Mucosa of rectum (tissue), 2 donors: ENCODE results near the gene PDCD6IP.
"Not testable (repeated sequence)": the region's sequence is repeated elsewhere in the genome, so short reads cannot be mapped to it uniquely, and the experiment has no call there.

ENCODE experiments used
- H3K27ac ChIP-seq, 2 donors: one replicate each; pipeline ENCODE4 v1.7.0; 2013; ENCODE audit warnings: inconsistent platforms in 2 of 2, low read depth in 2 of 2, low read length in 2 of 2
- H3K27me3 ChIP-seq, 2 donors: one replicate each; pipeline ENCODE4 v1.7.0; 2013; ENCODE audit warnings: low read length in 2 of 2; ENCODE audit not compliant: control insufficient read depth in 2 of 2, insufficient read depth in 2 of 2
- H3K36me3 ChIP-seq, 2 donors: one replicate each; pipeline ENCODE4 v1.7.0; 2013; ENCODE audit warnings: low read length in 2 of 2; ENCODE audit not compliant: control insufficient read depth in 2 of 2, insufficient read depth in 2 of 2
- H3K4me1 ChIP-seq, 2 donors: one replicate each; pipeline ENCODE4 v1.7.0; 2013; ENCODE audit warnings: low read length in 2 of 2, mild to moderate bottlenecking in 1 of 2; ENCODE audit not compliant: control insufficient read depth in 2 of 2, insufficient read depth in 2 of 2
- H3K4me3 ChIP-seq, 2 donors: one replicate each; pipeline ENCODE4 v1.7.0; 2013; ENCODE audit warnings: low read length in 2 of 2
- H3K9ac ChIP-seq, 2 donors: one replicate each; pipeline ENCODE4 v1.7.0; 2013; ENCODE audit warnings: low read length in 2 of 2, low read depth in 1 of 2, mild to moderate bottlenecking in 1 of 2
- H3K9me3 ChIP-seq, 2 donors: one replicate each; pipeline ENCODE4 v1.7.0; 2013; ENCODE audit warnings: low read length in 2 of 2; ENCODE audit not compliant: control insufficient read depth in 2 of 2
- donor health status: healthy.
- donor health status: Normal muscosa, but diverticular disease.

Gene PDCD6IP

DNA sequence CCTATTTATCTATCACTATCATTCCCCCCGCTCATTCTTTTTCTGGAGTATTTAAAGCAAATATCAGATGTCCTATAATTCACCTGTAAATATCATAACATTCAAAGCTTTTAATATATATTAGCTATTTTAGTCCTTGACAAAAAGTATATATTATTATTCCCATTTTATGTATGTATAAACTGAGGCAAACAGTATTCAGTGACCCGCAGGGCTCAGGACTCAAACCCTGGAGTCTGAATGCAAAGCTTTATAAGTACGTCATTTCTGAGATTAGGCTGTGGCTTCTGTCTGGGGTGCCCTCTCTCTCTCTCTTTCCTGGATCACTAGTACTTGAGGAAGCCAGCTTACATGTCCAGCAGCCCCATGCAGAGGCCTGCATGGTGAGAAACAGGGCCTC, 20.4 kb upstream of the PDCD6IP start:
- Histone ChIP-seq H3K36me3 (no peaks in the 10 kb centered on the region), H3K4me3 (no peak overlapping the region), H3K9ac (no peak overlapping the region)

DNA sequence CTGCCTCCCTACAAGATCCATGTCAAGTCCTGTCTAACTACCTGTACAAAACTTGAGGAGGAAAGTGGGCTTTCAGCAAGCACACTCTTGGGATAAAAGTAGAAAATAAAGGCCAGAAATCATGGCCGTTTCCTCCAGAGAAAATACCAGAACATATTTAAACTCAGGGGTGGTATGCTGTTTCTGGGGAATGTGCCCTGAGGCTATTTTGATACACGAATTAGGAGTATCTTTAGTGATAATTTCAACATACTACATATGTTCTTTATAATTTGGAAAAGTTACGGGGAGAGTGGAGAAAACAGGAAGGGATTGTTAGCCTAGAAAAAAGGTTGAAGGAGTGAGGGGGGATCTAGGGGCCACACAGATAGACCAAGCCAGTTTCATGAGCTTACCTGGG, 18.7 kb upstream of the PDCD6IP start:
- H3K4me1 ChIP-seq: no peaks in the 10 kb centered on the region
- H3K36me3 ChIP-seq: no peaks in the 10 kb centered on the region
- H3K27ac ChIP-seq: no peak overlapping the region
- H3K9me3 ChIP-seq: no peaks in the 10 kb centered on the region
- H3K9ac ChIP-seq: no peak overlapping the region
- H3K4me3 ChIP-seq: no peak overlapping the region
- H3K27me3 ChIP-seq: no peaks in the 10 kb centered on the region

More for the DNA sequence above, 20.4 kb upstream of the PDCD6IP start:
- no peak overlapping the region for H3K27ac ChIP-seq
- no peaks in the 10 kb centered on the region for H3K27me3 ChIP-seq
- H3K4me1 ChIP-seq: no peaks in the 10 kb centered on the region
- H3K9me3 ChIP-seq: no peaks in the 10 kb centered on the region

DNA sequence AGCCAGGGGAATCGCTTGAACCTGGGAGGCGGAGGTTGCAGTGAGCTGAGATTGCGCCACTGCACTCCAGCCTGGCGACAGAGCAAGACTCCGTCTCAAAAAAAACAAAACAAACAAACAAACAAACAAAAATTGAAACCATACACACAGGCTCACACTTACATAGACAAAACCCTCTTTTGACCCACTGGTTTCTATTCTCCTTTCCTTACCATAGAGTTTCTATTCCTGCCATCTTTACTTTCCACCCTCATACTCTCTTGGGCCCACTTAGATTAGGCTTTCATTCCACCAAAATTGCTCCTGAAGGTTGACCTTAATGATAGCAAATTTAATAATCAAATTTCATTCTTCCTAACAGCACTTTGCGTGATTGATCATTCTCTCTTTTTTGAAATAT, 17.0 kb upstream of the PDCD6IP start:
- not testable (repeated sequence) for H3K27ac ChIP-seq, H3K4me1 ChIP-seq, H3K9ac ChIP-seq, H3K4me3 ChIP-seq, H3K9me3 ChIP-seq, H3K27me3 ChIP-seq, H3K36me3 ChIP-seq

DNA sequence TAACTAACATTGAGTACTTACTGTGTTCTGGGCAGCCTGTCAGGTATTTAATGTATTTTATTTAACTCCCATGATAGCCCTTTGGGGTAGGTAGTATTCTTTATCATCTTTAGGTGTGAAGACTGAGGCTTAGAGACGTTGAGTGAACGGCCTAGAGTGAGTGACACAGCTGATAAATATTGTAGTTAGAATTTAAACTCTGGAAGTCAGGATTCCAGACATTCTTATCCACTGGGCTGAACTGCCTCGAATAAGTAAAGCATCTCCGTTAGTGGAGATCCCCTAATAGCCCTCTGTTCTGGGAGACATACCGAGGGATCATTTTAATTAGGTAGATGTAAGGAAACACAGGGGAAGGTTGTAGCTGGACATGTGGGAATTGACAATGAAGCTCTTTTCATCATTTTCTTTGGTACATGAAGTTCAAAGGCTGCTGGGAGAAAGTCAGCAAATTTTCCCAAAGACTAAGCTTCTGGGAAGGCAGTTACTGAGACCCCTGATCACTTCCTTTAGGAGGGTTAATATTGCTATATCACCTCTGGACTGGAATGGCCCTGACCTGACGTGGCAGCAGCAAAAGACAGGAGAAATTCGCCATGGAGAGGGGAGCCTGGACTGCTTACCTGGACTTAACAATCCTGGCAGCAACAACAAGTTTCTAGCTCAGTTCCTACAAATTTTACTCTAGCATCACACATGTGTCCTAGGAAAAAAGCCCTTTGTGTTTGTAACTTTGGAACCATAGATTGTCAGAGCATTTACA, 11.7 kb upstream of the PDCD6IP start:
- H3K4me3 ChIP-seq: peak overlapping the region in 1 of 2 donors; percentile 60
- no peaks in the 10 kb centered on the region for H3K36me3 ChIP-seq
- no peak overlapping the region for H3K9ac ChIP-seq
- H3K27me3 ChIP-seq: no peaks in the 10 kb centered on the region
- no peaks in the 10 kb centered on the region for H3K9me3 ChIP-seq
- no peak overlapping the region for H3K27ac ChIP-seq
- H3K4me1 ChIP-seq: no peaks in the 10 kb centered on the region

DNA sequence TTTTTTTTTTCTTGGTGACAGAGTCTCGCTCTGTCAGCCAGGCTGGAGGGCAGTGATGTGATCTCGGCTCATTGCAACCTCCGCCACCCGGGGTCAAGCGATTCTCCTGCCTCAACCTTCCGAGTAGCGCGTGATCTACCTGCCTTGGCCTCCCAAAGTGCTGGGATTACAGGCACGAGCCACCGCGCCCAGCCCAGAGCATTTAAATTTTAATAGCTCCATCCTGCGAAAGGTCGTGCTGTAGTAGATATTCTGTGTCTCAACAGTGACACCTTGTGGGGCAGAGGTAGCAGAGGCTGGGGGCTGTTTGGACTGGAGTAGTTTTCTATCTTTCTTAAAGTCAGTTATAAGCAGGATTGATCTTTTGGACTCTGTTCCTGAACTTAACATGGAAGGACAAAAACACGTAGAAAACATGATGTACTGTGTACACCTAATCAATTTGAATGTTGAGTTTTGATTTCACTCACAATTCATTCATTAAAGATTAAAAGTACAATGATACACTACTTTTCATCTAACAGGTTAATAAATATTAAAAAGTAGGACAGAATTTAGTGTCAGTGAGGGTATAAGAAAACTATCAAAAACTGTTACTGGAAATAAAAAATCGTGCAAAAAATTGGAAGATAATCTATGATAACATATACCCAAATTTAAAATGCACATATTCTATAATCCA, 11.0 kb upstream of the PDCD6IP start:
- Histone ChIP-seq H3K36me3 (no peaks in the 10 kb centered on the region), H3K9ac (no peak overlapping the region), H3K4me3 (peak overlapping the region; percentile 29 to 60), H3K9me3 (no peaks in the 10 kb centered on the region), H3K27ac (no peak overlapping the region), H3K27me3 (no peaks in the 10 kb centered on the region), H3K4me1 (no peaks in the 10 kb centered on the region)

DNA sequence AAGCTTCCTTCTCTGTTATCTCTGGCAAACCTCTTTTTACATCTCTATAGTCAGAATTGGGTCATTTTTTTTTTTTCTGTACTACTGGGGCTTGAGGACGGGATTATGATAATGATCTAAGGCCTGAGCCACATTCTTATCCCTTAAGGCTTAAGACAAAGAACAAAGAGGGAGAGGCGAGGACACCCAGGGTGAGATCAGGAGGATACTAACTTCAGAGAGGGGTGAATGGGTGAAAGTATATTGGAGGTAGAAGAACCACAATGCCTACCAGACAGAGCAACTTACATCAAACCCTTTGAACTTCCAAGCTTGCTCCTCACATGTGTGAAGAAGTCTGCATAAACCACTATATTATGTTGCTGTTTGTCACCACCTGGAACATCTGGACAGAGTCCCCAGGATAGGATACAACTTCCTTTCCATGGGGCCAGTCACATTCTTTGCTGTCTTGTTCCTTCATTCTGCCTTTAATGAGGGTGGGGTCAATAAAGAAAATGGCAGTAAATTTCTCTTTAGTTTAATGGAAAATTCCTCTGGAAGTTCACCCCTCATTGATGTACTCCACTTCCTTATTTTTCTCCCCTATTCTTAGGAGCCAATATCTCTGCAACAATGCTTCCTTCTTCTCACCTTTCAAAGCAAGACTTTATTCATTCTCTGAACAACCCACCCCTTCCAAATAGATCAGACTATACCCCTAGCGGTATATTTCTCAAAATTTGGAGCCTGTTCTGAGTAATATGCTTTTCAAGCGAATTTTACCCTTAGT, 9.1 kb upstream of the PDCD6IP start:
- H3K27ac ChIP-seq: no peak overlapping the region
- H3K27me3 ChIP-seq: no peaks in the 10 kb centered on the region
- no peak overlapping the region for H3K4me3 ChIP-seq
- no peaks in the 10 kb centered on the region for H3K4me1 ChIP-seq
- no peak overlapping the region for H3K9ac ChIP-seq
- H3K9me3 ChIP-seq: no peaks in the 10 kb centered on the region
- H3K36me3 ChIP-seq: no peaks in the 10 kb centered on the region

DNA sequence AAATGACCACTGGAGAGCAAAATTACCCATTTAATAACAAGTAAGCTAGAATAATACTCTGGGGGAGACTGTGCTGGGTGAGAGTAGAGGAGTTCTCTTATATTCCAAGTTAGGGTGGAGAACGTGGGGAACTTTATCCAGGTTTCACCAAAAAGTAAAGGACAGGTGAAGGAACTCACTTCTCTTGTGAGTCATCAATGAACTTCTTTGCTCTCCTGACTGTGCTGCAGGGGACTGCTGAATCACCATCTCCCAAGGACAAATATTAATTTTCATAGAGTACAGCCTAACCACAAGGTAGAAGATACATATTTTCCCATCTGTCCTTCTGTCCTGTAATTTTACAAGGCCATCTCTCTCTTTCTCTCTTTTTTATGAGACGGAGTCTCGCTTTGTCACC, 8.3 kb upstream of the PDCD6IP start:
- H3K27me3 ChIP-seq: no peaks in the 10 kb centered on the region
- no peaks in the 10 kb centered on the region for H3K36me3 ChIP-seq
- no peaks in the 10 kb centered on the region for H3K9me3 ChIP-seq
- H3K27ac ChIP-seq: no peak overlapping the region
- H3K9ac ChIP-seq: no peak overlapping the region
- no peak overlapping the region for H3K4me3 ChIP-seq
- H3K4me1 ChIP-seq: no peaks in the 10 kb centered on the region

DNA sequence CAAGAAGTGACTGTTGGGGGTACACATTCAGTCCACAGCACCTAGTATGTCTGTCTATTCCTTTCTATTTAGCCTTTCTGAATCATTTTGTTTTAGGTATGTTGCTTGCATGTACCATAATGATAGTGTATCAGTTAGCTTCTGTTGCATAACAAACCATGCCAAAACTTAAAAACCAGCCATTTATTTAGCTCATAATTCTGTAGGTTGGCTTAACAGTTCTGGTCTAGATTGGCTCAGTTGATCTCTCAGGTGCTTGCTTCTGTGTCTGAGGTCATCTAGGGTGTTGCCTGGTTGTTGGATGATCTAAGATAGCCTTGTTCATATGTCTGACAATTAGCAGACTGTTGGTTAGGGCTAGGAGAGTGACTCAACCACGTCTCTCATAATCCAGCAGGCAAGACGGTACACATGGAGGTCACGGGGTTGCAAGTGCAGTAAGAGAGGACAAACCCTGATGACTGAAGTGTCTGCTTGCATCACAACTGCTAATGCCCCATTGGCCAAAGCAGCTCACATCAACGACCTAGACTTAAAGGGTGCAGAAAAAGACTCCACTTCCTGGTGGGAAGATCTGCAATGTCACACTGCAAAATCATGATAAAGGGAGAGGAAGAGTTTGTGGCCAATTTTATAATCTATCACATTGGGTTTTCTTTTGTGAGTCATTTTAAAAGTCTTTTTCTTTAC, 6.8 kb upstream of the PDCD6IP start:
- Histone ChIP-seq H3K27me3 (no peaks in the 10 kb centered on the region), H3K27ac (peak overlapping the region in 1 of 2 donors; percentile 43), H3K9ac (no peak overlapping the region), H3K4me1 (no peaks in the 10 kb centered on the region), H3K4me3 (no peak overlapping the region), H3K36me3 (no peaks in the 10 kb centered on the region), H3K9me3 (no peaks in the 10 kb centered on the region)

DNA sequence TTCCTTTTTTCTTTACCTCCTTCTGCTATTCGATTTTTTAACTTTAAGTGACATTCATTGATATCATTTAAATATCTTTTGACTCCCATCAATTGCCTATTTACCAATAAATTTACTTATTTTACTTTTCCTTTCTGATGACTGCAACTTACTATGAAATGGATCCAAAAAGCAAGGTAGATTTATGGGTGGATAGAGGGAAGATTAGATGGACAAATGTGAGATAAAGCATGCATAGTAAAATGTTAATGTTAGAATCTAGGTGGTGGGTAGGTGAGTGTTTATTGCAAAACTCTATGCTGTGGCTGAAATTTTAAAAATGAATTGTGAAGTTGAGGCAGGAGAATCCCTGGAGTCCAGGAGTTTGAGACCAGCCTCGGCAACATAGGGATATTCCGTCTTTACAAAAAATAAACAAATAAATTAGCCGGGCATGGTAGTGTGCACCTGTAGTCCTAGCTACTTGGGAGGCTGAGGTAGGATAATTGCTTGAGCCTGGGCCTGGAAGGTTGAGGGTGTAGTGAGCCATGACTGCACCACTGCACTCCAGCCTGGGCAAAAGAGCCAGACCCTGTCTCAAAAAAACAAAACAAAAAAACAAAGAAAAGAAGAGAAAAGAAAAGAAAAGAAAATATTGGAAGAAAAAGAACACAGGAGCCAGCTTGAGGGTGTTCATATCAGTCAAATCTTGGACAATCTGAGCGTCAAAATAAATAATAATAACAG, 6.1 kb upstream of the PDCD6IP start:
- H3K4me1 ChIP-seq: no peaks in the 10 kb centered on the region
- H3K9me3 ChIP-seq: no peaks in the 10 kb centered on the region
- no peak overlapping the region for H3K27ac ChIP-seq
- H3K9ac ChIP-seq: no peak overlapping the region
- H3K4me3 ChIP-seq: no peak overlapping the region
- no peaks in the 10 kb centered on the region for H3K27me3 ChIP-seq
- H3K36me3 ChIP-seq: no peaks in the 10 kb centered on the region
